HEK293 (cell line): ENCODE data around the gene ZBTB20.
"Not testable (repeated sequence)": the region's sequence is repeated elsewhere in the genome, so short reads cannot be mapped to it uniquely, and the experiment has no call there.

ENCODE experiments used
- MZF1 ChIP-seq: fragments of 450-650 bp; formaldehyde crosslinking; IDR thresholded peaks from 2 replicates; pipeline ENCODE4 v1.5.1; 2017; ENCODE audit warnings: missing biosample characterization, missing genetic modification characterization, borderline replicate concordance
- ZBTB10 ChIP-seq: fragments of 450-650 bp; formaldehyde crosslinking; IDR thresholded peaks from 2 replicates; pipeline ENCODE4 v1.5.1; 2016; ENCODE audit warnings: missing biosample characterization, missing genetic modification characterization
- ZBTB44 ChIP-seq: fragments of 450-650 bp; IDR thresholded peaks from 2 replicates; pipeline ENCODE4 v1.5.1; 2018; ENCODE audit warnings: missing biosample characterization, mild to moderate bottlenecking, missing genetic modification characterization
- ZEB2 ChIP-seq: fragments of 450-650 bp; formaldehyde crosslinking; IDR thresholded peaks from 2 replicates; pipeline ENCODE4 v1.5.1; 2016; ENCODE audit warnings: missing biosample characterization, missing genetic modification characterization
- ZIC2 ChIP-seq: fragments of 450-650 bp; formaldehyde crosslinking; IDR thresholded peaks from 2 replicates; pipeline ENCODE4 v1.5.1; 2016; ENCODE audit warnings: missing biosample characterization, missing genetic modification characterization
- ZNF138 ChIP-seq: fragments of 450-650 bp; formaldehyde crosslinking; IDR thresholded peaks from 2 replicates; pipeline ENCODE4 v1.5.1; 2016; ENCODE audit warnings: missing biosample characterization, missing genetic modification characterization, borderline replicate concordance
- ZNF558 ChIP-seq: fragments of 450-650 bp; formaldehyde crosslinking; IDR thresholded peaks from 2 replicates; pipeline ENCODE4 v1.5.1; 2016; ENCODE audit warnings: missing biosample characterization, missing genetic modification characterization
- TF ChIP-seq, protein P1 (sequence below): fragments of 450-650 bp; formaldehyde crosslinking; IDR thresholded peaks from 2 replicates; pipeline ENCODE4 v1.5.1; 2016; ENCODE audit warnings: missing biosample characterization, missing genetic modification characterization
- TF ChIP-seq, protein P2 (sequence below): fragments of 450-650 bp; formaldehyde crosslinking; IDR thresholded peaks from 2 replicates; pipeline ENCODE4 v1.5.1; 2016; ENCODE audit warnings: missing biosample characterization, missing genetic modification characterization

DNA sequence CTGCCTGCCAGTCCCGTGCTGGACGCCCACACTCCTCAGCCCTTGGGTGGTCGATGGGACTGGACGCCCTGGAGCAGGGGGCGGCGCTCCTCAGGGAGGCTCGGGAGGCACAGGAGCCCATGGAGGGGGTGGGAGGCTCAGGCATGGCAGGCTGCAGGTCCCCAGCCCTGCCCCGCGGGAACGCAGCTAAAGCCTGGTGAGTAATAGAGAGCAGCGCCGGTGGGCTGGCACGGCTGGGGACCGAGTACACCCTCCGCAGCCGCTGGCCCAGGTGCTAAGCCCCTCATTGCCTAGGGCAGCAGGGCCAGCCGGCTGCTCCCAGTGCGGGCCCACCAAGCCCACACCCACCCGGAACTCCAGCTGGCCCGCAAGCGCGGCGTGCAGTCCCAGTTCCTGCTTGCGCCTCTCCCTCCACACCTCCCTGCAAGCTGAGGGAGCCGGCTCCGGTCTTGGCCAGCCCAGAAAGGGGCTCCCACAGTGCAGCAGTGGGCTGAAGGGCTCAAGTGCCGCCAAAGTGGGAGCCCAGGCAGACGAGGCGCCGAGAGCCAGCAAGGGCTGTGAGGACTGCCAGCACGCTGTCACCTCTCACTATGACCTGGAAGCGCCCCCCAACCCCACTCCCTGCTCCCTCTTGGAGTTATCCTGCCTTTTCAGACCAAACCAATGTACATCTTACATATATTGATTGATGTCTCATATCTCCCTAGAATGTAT lies 37.9 kb upstream of the ZBTB20 start:
- TF ChIP-seq ZNF138; ZNF558 (tag by site-specific recombination); ZBTB10 (tag by site-specific recombination); ZEB2 (tag by site-specific recombination); ZBTB44 (tag by site-specific recombination); MZF1 (tag by site-specific recombination); ZIC2 (tag by site-specific recombination): not testable (repeated sequence)
- TF ChIP-seq, protein P1, sequence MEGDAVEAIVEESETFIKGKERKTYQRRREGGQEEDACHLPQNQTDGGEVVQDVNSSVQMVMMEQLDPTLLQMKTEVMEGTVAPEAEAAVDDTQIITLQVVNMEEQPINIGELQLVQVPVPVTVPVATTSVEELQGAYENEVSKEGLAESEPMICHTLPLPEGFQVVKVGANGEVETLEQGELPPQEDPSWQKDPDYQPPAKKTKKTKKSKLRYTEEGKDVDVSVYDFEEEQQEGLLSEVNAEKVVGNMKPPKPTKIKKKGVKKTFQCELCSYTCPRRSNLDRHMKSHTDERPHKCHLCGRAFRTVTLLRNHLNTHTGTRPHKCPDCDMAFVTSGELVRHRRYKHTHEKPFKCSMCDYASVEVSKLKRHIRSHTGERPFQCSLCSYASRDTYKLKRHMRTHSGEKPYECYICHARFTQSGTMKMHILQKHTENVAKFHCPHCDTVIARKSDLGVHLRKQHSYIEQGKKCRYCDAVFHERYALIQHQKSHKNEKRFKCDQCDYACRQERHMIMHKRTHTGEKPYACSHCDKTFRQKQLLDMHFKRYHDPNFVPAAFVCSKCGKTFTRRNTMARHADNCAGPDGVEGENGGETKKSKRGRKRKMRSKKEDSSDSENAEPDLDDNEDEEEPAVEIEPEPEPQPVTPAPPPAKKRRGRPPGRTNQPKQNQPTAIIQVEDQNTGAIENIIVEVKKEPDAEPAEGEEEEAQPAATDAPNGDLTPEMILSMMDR, result not testable (repeated sequence)
- TF ChIP-seq, protein P2, sequence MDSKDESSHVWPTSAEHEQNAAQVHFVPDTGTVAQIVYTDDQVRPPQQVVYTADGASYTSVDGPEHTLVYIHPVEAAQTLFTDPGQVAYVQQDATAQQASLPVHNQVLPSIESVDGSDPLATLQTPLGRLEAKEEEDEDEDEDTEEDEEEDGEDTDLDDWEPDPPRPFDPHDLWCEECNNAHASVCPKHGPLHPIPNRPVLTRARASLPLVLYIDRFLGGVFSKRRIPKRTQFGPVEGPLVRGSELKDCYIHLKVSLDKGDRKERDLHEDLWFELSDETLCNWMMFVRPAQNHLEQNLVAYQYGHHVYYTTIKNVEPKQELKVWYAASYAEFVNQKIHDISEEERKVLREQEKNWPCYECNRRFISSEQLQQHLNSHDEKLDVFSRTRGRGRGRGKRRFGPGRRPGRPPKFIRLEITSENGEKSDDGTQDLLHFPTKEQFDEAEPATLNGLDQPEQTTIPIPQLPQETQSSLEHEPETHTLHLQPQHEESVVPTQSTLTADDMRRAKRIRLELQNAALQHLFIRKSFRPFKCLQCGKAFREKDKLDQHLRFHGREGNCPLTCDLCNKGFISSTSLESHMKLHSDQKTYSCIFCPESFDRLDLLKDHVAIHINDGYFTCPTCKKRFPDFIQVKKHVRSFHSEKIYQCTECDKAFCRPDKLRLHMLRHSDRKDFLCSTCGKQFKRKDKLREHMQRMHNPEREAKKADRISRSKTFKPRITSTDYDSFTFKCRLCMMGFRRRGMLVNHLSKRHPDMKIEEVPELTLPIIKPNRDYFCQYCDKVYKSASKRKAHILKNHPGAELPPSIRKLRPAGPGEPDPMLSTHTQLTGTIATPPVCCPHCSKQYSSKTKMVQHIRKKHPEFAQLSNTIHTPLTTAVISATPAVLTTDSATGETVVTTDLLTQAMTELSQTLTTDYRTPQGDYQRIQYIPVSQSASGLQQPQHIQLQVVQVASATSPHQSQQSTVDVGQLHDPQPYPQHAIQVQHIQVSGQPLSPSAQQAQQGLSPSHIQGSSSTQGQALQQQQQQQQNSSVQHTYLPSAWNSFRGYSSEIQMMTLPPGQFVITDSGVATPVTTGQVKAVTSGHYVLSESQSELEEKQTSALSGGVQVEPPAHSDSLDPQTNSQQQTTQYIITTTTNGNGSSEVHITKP, result not testable (repeated sequence)
